GM19372 (cell line): ENCODE data around the gene LRRC8C.
"Not testable (repeated sequence)": the region's sequence is repeated elsewhere in the genome, so short reads cannot be mapped to it uniquely, and the experiment has no call there.

Source experiments
- ATAC-seq: cut with Tn5 transposase; IDR thresholded peaks from one replicate; pipeline ENCODE4 v1.9.1; 2021; ENCODE audit warnings: mild to moderate bottlenecking, low read depth, moderate library complexity; ENCODE audit not compliant: unreplicated experiment

LRRC8C gene

GRCh38 chr1:89632657-89633247 is at the start of gene LRRC8C:
TSS of gene LRRC8C (plus strand) at chr1:89633120. CDS start at chr1:89686474, 53,354 bp downstream.
- peak; percentile 79 for ATAC-seq

GRCh38 chr1:89584211-89584610 is 48.7 kb upstream of the LRRC8C start:
- no peak for ATAC-seq

GRCh38 chr1:89584781-89585180 is 48.1 kb upstream of the LRRC8C start:
- ATAC-seq: no peak

- ATAC-seq: no peak
Measured at GRCh38 chr1:89587729-89588161, 45.2 kb upstream of the LRRC8C start.

GRCh38 chr1:89588480-89588879 is 44.4 kb upstream of the LRRC8C start:
- ATAC-seq: no peak

- no peak for ATAC-seq
Measured at GRCh38 chr1:89589515-89589914, 43.4 kb upstream of the LRRC8C start.

GRCh38 chr1:89590341-89591080 is 42.4 kb upstream of the LRRC8C start:
- ATAC-seq: no peak

GRCh38 chr1:89592861-89593302 is 40.0 kb upstream of the LRRC8C start:
- not testable (repeated sequence) for ATAC-seq

GRCh38 chr1:89594096-89594740 is 38.7 kb upstream of the LRRC8C start:
- no peak for ATAC-seq

- no peak for ATAC-seq
Measured at GRCh38 chr1:89596698-89597097, 36.2 kb upstream of the LRRC8C start.

- ATAC-seq: no peak
Measured at GRCh38 chr1:89598450-89599331, 34.2 kb upstream of the LRRC8C start.

- no peak for ATAC-seq
Measured at GRCh38 chr1:89599332-89599630, 33.6 kb upstream of the LRRC8C start.

- ATAC-seq: no peak
Measured at GRCh38 chr1:89600451-89601224, 32.3 kb upstream of the LRRC8C start.

GRCh38 chr1:89602871-89603404 is 30.0 kb upstream of the LRRC8C start:
- ATAC-seq: no peak

GRCh38 chr1:89603651-89604413 is 29.1 kb upstream of the LRRC8C start:
- no peak for ATAC-seq

- ATAC-seq: no peak
Measured at GRCh38 chr1:89604414-89604735, 28.5 kb upstream of the LRRC8C start.

GRCh38 chr1:89605692-89606091 is 27.2 kb upstream of the LRRC8C start:
- no peak for ATAC-seq

GRCh38 chr1:89606227-89606980 is 26.5 kb upstream of the LRRC8C start:
- no peak for ATAC-seq

- ATAC-seq: no peak
Measured at GRCh38 chr1:89607156-89607555, 25.8 kb upstream of the LRRC8C start.
